Left forelimb (tissue), 1 donor: ENCODE results near the gene EDAR.

ENCODE experiments used
- DNase-seq: peaks from one replicate; pipeline ENCODE4 v3.0.0-alpha.2; 2018; ENCODE audit warnings: low spot score

Gene EDAR

GRCh38 chr2:108940156-108940555 lies 48.9 kb downstream of the EDAR start:
- no peak for DNase-seq

- no peak for DNase-seq
These were observed 50.8 kb downstream of the EDAR start for GRCh38 chr2:108938077-108938710.

GRCh38 chr2:108937367-108938017 lies 51.5 kb downstream of the EDAR start:
- DNase-seq, result no peak

- no peak for DNase-seq
These were observed 52.2 kb downstream of the EDAR start for GRCh38 chr2:108936866-108937265.

- no peak for DNase-seq
These were observed 52.8 kb downstream of the EDAR start for GRCh38 chr2:108936076-108936864.

GRCh38 chr2:108935271-108935741 lies 53.7 kb downstream of the EDAR start:
- DNase-seq, result no peak

- no peak for DNase-seq
These were observed 54.3 kb downstream of the EDAR start for GRCh38 chr2:108934583-108935245.

- DNase-seq, result no peak
These were observed 54.9 kb downstream of the EDAR start for GRCh38 chr2:108934151-108934550.

- no peak for DNase-seq
These were observed 55.3 kb downstream of the EDAR start for GRCh38 chr2:108933691-108934117.

- no peak for DNase-seq
These were observed 56.2 kb downstream of the EDAR start for GRCh38 chr2:108932736-108933332.

- DNase-seq, result no peak
These were observed 57.6 kb downstream of the EDAR start for GRCh38 chr2:108931372-108931771.

- DNase-seq, result no peak
These were observed 59.1 kb downstream of the EDAR start for GRCh38 chr2:108929807-108930425.

- no peak for DNase-seq
These were observed 60.2 kb downstream of the EDAR start for GRCh38 chr2:108928660-108929377.

- no peak for DNase-seq
These were observed 60.9 kb downstream of the EDAR start for GRCh38 chr2:108927936-108928659.

GRCh38 chr2:108927405-108927804 lies 61.6 kb downstream of the EDAR start:
- DNase-seq, result no peak

GRCh38 chr2:108926561-108927380 lies 62.2 kb downstream of the EDAR start:
- no peak for DNase-seq

- DNase-seq, result no peak
These were observed 63.3 kb downstream of the EDAR start for GRCh38 chr2:108925735-108926134.

GRCh38 chr2:108925286-108925685 lies 63.7 kb downstream of the EDAR start:
- peak; percentile 44 for DNase-seq

- DNase-seq, result peak; percentile 36
These were observed 64.3 kb downstream of the EDAR start for GRCh38 chr2:108924580-108925251.
